ENCODE measurements around the gene MARCHF10. TPM values are rescaled to one million over a fixed set of nuclear protein-coding genes. Genes with fewer than 3 reads are reported as not detected.

Gene MARCHF10

GRCh38 chr17:62653002-62653825, 154.9 kb downstream of the MARCHF10 start:
- H3K9me3 ChIP-seq (replicated peaks in 1 of 2; ENCODE audit: control insufficient read depth in 2 of 2, insufficient read depth in 1 of 2, low read depth in 1 of 2, low read length in 2 of 2) = peaks cover 0 to 16% of the 10 kb centered on the region in 2 donors
- no peak overlapping the region for H4K8ac ChIP-seq (ENCODE audit: low read depth, low read length)
- no peaks in the 10 kb centered on the region for H3K79me1 ChIP-seq (ENCODE audit: low read depth, low read length)
- peak overlapping the region; percentile 76 for H3K23ac ChIP-seq (ENCODE audit: low read depth, low read length, poor library complexity)
- H3K4me1 ChIP-seq (ENCODE audit: control insufficient read depth in 2 of 2, insufficient read depth in 1 of 2, low read depth in 1 of 2, low read length in 2 of 2) = peaks cover 25 to 26% of the 10 kb centered on the region in 2 donors
- peak overlapping the region; percentile 94 for H3K27ac ChIP-seq (replicated peaks; ENCODE audit: low read length)
- H2BK15ac ChIP-seq (ENCODE audit: low read length) = peak overlapping the region; percentile 100
- peak overlapping the region; percentile 44 to 70 for H3K4me3 ChIP-seq (ENCODE audit: low read length in 2 of 2)
- peak overlapping the region; percentile 91 for H3K4ac ChIP-seq (ENCODE audit: low read length)
- peak; percentile 77 for DNase-seq (ENCODE audit: low spot score)
- WGBS, 2 donors (ENCODE audit: extremely low coverage in 2 of 2, insufficient read length in 2 of 2, insufficient replicate concordance in 1 of 2) = no CpG with 5 or more reads among the region's 30 CpGs
- H3K36me3 ChIP-seq (replicated peaks in 1 of 2; ENCODE audit: control insufficient read depth in 2 of 2, insufficient read depth in 2 of 2, low read length in 2 of 2) = peaks cover 0 to 18% of the 10 kb centered on the region in 2 donors
- peak overlapping the region; percentile 84 for H2BK120ac ChIP-seq (ENCODE audit: low read depth, low read length)
- H2AK5ac ChIP-seq (ENCODE audit: low read depth, low read length) = peak overlapping the region; percentile 99
- H2AFZ ChIP-seq (ENCODE audit: low read length) = peak overlapping the region; percentile 92
- H4K91ac ChIP-seq (ENCODE audit: low read depth, low read length, poor library complexity) = peak overlapping the region; percentile 93
- H3K18ac ChIP-seq (ENCODE audit: low read length) = peak overlapping the region; percentile 99
- H3K9ac ChIP-seq (ENCODE audit: low read depth, low read length, poor library complexity) = peak overlapping the region; percentile 97
- H3K4me2 ChIP-seq (ENCODE audit: insufficient read depth, low read length, poor library complexity, severe bottlenecking) = peak overlapping the region; percentile 87
- peak overlapping the region; percentile 70 for H2BK5ac ChIP-seq (ENCODE audit: low read length)
- H3K27me3 ChIP-seq (ENCODE audit: control insufficient read depth in 3 of 3, insufficient read depth in 3 of 3, low read depth in 1 of 3, low read length in 3 of 3) = no peaks in the 10 kb centered on the region
- H3K14ac ChIP-seq (ENCODE audit: low read length) = peak overlapping the region; percentile 15
- peak overlapping the region; percentile 63 for H2BK12ac ChIP-seq (ENCODE audit: low read length)

GRCh38 chr17:62652251-62653001, 155.7 kb downstream of the MARCHF10 start:
- H3K79me1 ChIP-seq (ENCODE audit: low read depth, low read length) = no peaks in the 10 kb centered on the region
- H2BK120ac ChIP-seq (ENCODE audit: low read depth, low read length) = peak overlapping the region; percentile 84
- H3K9me3 ChIP-seq (replicated peaks in 1 of 2; ENCODE audit: control insufficient read depth in 2 of 2, insufficient read depth in 1 of 2, low read depth in 1 of 2, low read length in 2 of 2) = peaks cover 0 to 13% of the 10 kb centered on the region in 2 donors
- peak overlapping the region; percentile 70 for H2BK5ac ChIP-seq (ENCODE audit: low read length)
- peak overlapping the region; percentile 87 for H3K4me2 ChIP-seq (ENCODE audit: insufficient read depth, low read length, poor library complexity, severe bottlenecking)
- peak overlapping the region; percentile 98 for H4K8ac ChIP-seq (ENCODE audit: low read depth, low read length)
- DNase-seq (ENCODE audit: low spot score) = peak; percentile 35
- H3K18ac ChIP-seq (ENCODE audit: low read length) = peak overlapping the region; percentile 99
- H3K4me3 ChIP-seq (ENCODE audit: low read length in 2 of 2) = peak overlapping the region; percentile 44 to 73
- H3K4me1 ChIP-seq (ENCODE audit: control insufficient read depth in 2 of 2, insufficient read depth in 1 of 2, low read depth in 1 of 2, low read length in 2 of 2) = peaks cover 25% of the 10 kb centered on the region in 2 donors
- WGBS, 2 donors (ENCODE audit: extremely low coverage in 2 of 2, insufficient read length in 2 of 2, insufficient replicate concordance in 1 of 2) = no CpG with 5 or more reads among the region's 57 CpGs
- peak overlapping the region; percentile 93 for H4K91ac ChIP-seq (ENCODE audit: low read depth, low read length, poor library complexity)
- no peak overlapping the region for H3K14ac ChIP-seq (ENCODE audit: low read length)
- peak overlapping the region; percentile 97 for H3K9ac ChIP-seq (ENCODE audit: low read depth, low read length, poor library complexity)
- H3K27me3 ChIP-seq (ENCODE audit: control insufficient read depth in 3 of 3, insufficient read depth in 3 of 3, low read depth in 1 of 3, low read length in 3 of 3) = no peaks in the 10 kb centered on the region
- peak overlapping the region; percentile 77 for H2BK12ac ChIP-seq (ENCODE audit: low read length)
- peak overlapping the region; percentile 100 for H2BK15ac ChIP-seq (ENCODE audit: low read length)
- H2AFZ ChIP-seq (ENCODE audit: low read length) = peak overlapping the region; percentile 92
- H3K4ac ChIP-seq (ENCODE audit: low read length) = peak overlapping the region; percentile 91
- peak overlapping the region; percentile 94 for H3K27ac ChIP-seq (replicated peaks; ENCODE audit: low read length)
- peak overlapping the region; percentile 99 for H2AK5ac ChIP-seq (ENCODE audit: low read depth, low read length)
- H3K23ac ChIP-seq (ENCODE audit: low read depth, low read length, poor library complexity) = peak overlapping the region; percentile 87
- peaks cover 0 to 15% of the 10 kb centered on the region in 2 donors for H3K36me3 ChIP-seq (replicated peaks in 1 of 2; ENCODE audit: control insufficient read depth in 2 of 2, insufficient read depth in 2 of 2, low read length in 2 of 2)

Small RNA genes lying within 50 kb of the gene (small RNA-seq; reads per million reads assigned to genes)
- not detected for gene RF00019 (ENCODE audit: insufficient read depth)
- gene RNU6-446P (ENCODE audit: insufficient read depth) = not detected
